Measurements from ENCODE around the gene MBTPS1.

Gene MBTPS1

DNA sequence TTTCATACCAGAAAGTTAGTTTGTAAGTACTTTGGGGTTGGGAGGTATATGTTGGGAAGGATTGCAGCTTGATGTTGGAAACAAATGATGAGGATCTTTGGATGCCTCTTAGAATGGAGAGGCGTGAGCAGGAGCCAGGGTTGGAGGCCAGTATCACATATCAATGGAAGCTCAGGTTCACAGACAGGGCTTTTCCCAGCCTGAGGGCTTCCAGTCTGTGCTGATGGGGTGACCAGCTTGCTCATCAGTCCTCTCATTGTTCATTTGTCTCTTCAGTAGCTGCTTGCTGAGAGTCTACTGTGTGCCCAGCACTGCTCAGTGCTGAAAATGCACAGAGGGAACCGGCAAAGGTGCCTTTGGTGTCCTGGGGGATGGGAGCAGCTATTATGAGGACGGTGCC lies 34.2 kb upstream of the MBTPS1 start:
- H3K27ac ChIP-seq (ENCODE audit: low read depth, low read length) = no peak overlapping the region
- no peaks in the 10 kb centered on the region for H3K9me3 ChIP-seq (ENCODE audit: control insufficient read depth in 1 of 2, low read length in 2 of 2)
- H3K27me3 ChIP-seq (ENCODE audit: control insufficient read depth in 1 of 2, insufficient read depth in 2 of 2, low read length in 2 of 2) = no peaks in the 10 kb centered on the region
- no peaks in the 10 kb centered on the region for H3K4me1 ChIP-seq (ENCODE audit: control insufficient read depth in 1 of 2, insufficient read depth in 2 of 2, low read length in 2 of 2)
- no peaks in the 10 kb centered on the region for H3K36me3 ChIP-seq (ENCODE audit: control insufficient read depth in 1 of 2, insufficient read depth in 2 of 2, low read length in 2 of 2)
- H3K9ac ChIP-seq (ENCODE audit: low read depth in 1 of 2, low read length in 2 of 2) = no peak overlapping the region
- no peak overlapping the region for H3K4me3 ChIP-seq (ENCODE audit: low read depth in 1 of 2, low read length in 2 of 2)

DNA sequence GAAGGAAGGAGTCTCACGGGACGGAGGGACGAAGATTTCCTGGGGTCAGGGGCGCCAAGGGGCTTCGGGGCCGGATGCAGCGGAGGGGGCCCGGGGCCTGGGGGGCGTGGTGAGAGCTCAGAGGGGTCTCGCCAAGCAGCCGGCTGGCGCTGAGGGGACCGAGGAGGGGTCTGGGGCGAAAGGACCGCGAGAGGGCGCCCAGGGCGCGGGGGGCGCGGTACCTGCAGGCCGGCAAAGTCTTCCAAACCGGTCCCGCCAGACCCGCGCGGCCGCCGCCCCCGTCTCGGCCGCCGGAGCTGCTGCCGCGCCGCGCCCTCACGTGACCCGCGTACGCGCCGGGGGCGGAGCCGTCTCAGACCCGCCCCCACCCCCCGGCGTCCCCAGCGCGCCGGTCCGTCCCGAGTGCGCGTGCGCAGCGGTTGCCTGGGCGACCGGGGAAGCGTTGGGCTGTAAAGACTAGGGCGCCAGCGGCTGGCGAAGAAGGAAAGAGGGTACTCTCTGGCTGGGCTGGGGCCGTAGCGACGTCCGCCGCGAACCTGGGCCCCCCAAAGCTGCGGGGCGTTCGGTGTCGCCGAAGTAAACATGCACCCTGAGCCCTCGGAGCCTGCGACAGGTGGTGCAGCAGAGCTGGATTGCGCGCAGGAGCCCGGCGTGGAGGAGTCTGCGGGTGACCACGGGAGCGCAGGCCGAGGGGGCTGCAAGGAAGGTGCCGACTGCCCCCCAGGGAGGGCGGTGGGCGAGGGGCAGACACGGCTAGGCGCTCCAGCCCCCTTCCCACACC lies 28.3 kb upstream of the MBTPS1 start, which contains the start of the genes DNAAF1 and HSDL1:
DNAAF1 (plus strand) TSS at position 450 of the 781 bp plus-strand sequence; CDS start at position 583, 133 bp downstream.
HSDL1 (minus strand) TSS at position 319 of the 781 bp plus-strand sequence. CDS start 13,856 bp downstream, outside the sequence.
- H3K4me1 ChIP-seq (ENCODE audit: control insufficient read depth in 1 of 2, insufficient read depth in 2 of 2, low read length in 2 of 2) = peaks cover 0 to 9% of the 10 kb centered on the region in 2 donors
- H3K9ac ChIP-seq (ENCODE audit: low read depth in 1 of 2, low read length in 2 of 2) = peak within 1 kb of the TSS; percentile 68
- no peak within 1 kb of the TSS for H3K27ac ChIP-seq (ENCODE audit: low read depth, low read length)
- H3K9me3 ChIP-seq (ENCODE audit: control insufficient read depth in 1 of 2, low read length in 2 of 2) = no peaks in the 10 kb centered on the region
- H3K36me3 ChIP-seq (ENCODE audit: control insufficient read depth in 1 of 2, insufficient read depth in 2 of 2, low read length in 2 of 2) = no peaks in the 10 kb centered on the region
- H3K27me3 ChIP-seq (ENCODE audit: control insufficient read depth in 1 of 2, insufficient read depth in 2 of 2, low read length in 2 of 2) = no peaks in the 10 kb centered on the region
- peak within 1 kb of the TSS; percentile 75 to 86 for H3K4me3 ChIP-seq (ENCODE audit: low read depth in 1 of 2, low read length in 2 of 2)

DNA sequence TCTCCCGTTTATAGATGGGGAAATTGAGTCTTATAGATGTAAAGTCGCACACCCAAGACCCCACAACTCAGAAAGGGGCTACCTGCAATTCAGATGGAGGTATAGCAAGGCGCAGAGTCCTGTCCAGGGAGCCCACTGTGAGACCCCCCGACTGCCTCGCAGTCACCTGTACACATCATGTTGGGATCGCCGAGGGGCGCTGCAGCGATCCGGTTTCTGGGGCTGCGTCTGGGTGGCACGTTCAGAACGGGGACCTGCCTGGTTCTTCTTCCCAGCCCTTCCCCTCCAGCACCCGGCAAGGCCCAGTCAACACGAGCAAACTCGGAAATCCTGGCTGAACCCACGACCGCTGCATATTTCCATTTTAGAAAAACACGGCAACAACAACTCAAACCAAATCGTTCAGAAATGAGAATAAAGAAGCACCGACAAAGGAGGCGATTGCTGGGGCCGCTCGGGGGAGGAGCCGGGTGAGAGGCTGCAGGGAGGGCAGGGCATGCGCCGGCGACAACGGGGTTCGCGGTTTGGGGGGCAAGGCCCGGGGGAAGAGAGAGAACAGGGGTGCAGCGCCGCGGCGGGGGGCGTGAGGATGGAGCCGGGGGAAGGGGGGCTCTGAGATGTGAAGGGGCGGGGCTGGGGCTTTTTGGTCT lies 27.6 kb upstream of the MBTPS1 start:
- Histone ChIP-seq H3K27ac (ENCODE audit: low read depth, low read length) (no peak overlapping the region), H3K9me3 (ENCODE audit: control insufficient read depth in 1 of 2, low read length in 2 of 2) (no peaks in the 10 kb centered on the region), H3K27me3 (ENCODE audit: control insufficient read depth in 1 of 2, insufficient read depth in 2 of 2, low read length in 2 of 2) (no peaks in the 10 kb centered on the region), H3K4me1 (ENCODE audit: control insufficient read depth in 1 of 2, insufficient read depth in 2 of 2, low read length in 2 of 2) (peaks cover 0 to 9% of the 10 kb centered on the region in 2 donors), H3K36me3 (ENCODE audit: control insufficient read depth in 1 of 2, insufficient read depth in 2 of 2, low read length in 2 of 2) (no peaks in the 10 kb centered on the region), H3K9ac (ENCODE audit: low read depth in 1 of 2, low read length in 2 of 2) (peak overlapping the region; percentile 68), H3K4me3 (ENCODE audit: low read depth in 1 of 2, low read length in 2 of 2) (peak overlapping the region; percentile 75 to 86)

DNA sequence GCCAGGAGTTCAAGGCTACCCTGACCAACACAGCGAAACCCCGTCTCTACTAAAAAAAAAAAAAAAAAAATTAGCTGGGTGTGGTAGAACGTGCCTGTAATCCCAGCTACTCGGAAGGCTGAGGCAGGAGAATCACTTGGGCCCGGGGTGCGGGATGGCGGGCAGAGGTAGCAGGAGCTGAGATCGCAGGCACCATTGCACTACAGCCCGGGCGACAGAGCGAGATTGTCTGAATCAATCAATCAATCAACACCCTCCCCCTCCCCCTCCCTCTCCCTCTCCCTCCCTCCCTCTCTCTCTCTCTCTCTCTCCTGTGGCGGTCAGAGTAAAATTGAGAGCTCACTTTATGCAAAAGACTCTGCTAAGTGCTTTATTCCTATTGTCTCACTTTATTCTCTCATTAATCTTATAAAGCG lies 27.1 kb upstream of the MBTPS1 start:
- no peaks in the 10 kb centered on the region for H3K9me3 ChIP-seq (ENCODE audit: control insufficient read depth in 1 of 2, low read length in 2 of 2)
- no peaks in the 10 kb centered on the region for H3K27me3 ChIP-seq (ENCODE audit: control insufficient read depth in 1 of 2, insufficient read depth in 2 of 2, low read length in 2 of 2)
- H3K4me1 ChIP-seq (ENCODE audit: control insufficient read depth in 1 of 2, insufficient read depth in 2 of 2, low read length in 2 of 2) = peaks cover 0 to 9% of the 10 kb centered on the region in 2 donors
- peak overlapping the region; percentile 68 for H3K9ac ChIP-seq (ENCODE audit: low read depth in 1 of 2, low read length in 2 of 2)
- H3K36me3 ChIP-seq (ENCODE audit: control insufficient read depth in 1 of 2, insufficient read depth in 2 of 2, low read length in 2 of 2) = no peaks in the 10 kb centered on the region
- no peak overlapping the region for H3K27ac ChIP-seq (ENCODE audit: low read depth, low read length)
- peak overlapping the region; percentile 75 to 86 for H3K4me3 ChIP-seq (ENCODE audit: low read depth in 1 of 2, low read length in 2 of 2)

DNA sequence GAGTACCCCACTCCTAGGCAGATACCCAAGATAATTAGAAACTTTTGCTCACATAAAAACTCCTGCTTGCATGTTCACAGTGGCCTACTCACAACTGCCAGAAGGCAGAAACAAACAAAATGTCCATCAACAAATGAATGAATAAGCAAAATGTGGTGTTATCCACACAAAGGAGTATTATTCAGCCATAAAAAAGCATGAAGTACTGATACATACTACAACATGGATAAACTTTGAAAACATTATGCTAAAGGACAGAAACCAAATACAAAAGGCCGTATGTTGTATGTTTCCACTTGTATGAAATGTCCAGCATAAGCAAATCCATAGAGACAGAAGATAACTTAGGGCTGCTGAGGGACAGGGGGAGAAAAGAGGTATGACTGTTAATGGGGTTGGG lies 26.3 kb upstream of the MBTPS1 start:
- H3K36me3 ChIP-seq (ENCODE audit: control insufficient read depth in 1 of 2, insufficient read depth in 2 of 2, low read length in 2 of 2) = no peaks in the 10 kb centered on the region
- no peak overlapping the region for H3K4me3 ChIP-seq (ENCODE audit: low read depth in 1 of 2, low read length in 2 of 2)
- no peak overlapping the region for H3K9ac ChIP-seq (ENCODE audit: low read depth in 1 of 2, low read length in 2 of 2)
- no peaks in the 10 kb centered on the region for H3K27me3 ChIP-seq (ENCODE audit: control insufficient read depth in 1 of 2, insufficient read depth in 2 of 2, low read length in 2 of 2)
- H3K9me3 ChIP-seq (ENCODE audit: control insufficient read depth in 1 of 2, low read length in 2 of 2) = no peaks in the 10 kb centered on the region
- peaks cover 0 to 9% of the 10 kb centered on the region in 2 donors for H3K4me1 ChIP-seq (ENCODE audit: control insufficient read depth in 1 of 2, insufficient read depth in 2 of 2, low read length in 2 of 2)
- H3K27ac ChIP-seq (ENCODE audit: low read depth, low read length) = no peak overlapping the region

DNA sequence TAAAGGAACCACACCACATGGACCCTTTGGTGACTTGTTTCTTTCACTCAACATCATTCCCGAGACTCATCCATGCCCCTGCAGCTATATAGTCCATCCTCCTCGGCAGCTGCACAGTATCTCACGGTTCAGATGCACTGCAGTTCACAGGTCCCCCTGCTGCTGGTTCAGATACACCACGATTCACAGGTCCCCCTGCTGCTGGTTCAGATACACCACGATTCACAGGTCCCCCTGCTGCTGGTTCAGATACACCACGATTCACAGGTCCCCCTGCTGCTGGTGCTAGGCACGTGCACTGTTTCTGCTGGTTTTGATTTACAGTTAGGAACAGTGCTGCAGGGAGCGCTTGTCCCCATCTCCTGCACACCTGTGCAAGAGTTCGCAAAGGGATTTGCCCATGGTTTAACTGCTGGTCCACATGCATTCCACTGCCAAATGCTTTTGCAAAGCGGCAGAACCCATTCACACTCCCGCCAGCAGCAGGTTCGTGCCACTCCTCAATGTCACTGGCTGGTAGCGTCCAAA lies 24.5 kb upstream of the MBTPS1 start:
- peaks cover 0 to 9% of the 10 kb centered on the region in 2 donors for H3K4me1 ChIP-seq (ENCODE audit: control insufficient read depth in 1 of 2, insufficient read depth in 2 of 2, low read length in 2 of 2)
- no peak overlapping the region for H3K9ac ChIP-seq (ENCODE audit: low read depth in 1 of 2, low read length in 2 of 2)
- H3K36me3 ChIP-seq (ENCODE audit: control insufficient read depth in 1 of 2, insufficient read depth in 2 of 2, low read length in 2 of 2) = no peaks in the 10 kb centered on the region
- H3K27me3 ChIP-seq (ENCODE audit: control insufficient read depth in 1 of 2, insufficient read depth in 2 of 2, low read length in 2 of 2) = no peaks in the 10 kb centered on the region
- H3K9me3 ChIP-seq (ENCODE audit: control insufficient read depth in 1 of 2, low read length in 2 of 2) = no peaks in the 10 kb centered on the region
- no peak overlapping the region for H3K4me3 ChIP-seq (ENCODE audit: low read depth in 1 of 2, low read length in 2 of 2)
- no peak overlapping the region for H3K27ac ChIP-seq (ENCODE audit: low read depth, low read length)

DNA sequence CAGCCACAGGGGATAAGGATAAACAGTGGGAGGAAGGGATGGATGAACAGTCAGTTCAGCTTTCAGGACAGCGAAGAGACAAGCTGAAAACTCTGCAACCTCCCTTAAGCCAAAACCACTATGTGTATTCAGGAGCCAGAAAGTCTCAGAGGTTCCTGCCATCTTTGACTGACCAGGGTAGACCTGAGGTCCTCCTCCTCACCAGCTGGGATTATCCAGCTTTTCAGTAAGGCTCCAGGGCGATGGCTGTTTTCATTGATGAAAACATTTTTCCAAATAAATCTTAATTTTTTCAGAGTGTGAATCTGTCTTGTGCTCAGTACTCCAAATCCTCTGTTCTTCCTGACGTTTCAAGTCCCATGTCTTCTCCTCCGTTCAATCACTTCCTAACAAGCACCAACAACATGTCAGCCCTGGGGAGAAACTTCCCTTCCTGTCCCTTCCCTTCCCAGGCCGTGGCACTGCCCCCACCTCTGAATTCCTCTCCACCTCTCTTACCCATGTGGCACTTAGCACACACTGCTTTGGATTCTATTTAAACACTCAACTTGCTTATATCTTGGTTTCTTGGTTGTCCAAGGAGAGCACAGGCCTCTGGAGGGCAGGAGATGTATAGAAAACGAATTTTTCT lies 23.0 kb upstream of the MBTPS1 start:
- Histone ChIP-seq H3K9ac (ENCODE audit: low read depth in 1 of 2, low read length in 2 of 2) (no peak overlapping the region), H3K27ac (ENCODE audit: low read depth, low read length) (no peak overlapping the region), H3K9me3 (ENCODE audit: control insufficient read depth in 1 of 2, low read length in 2 of 2) (no peaks in the 10 kb centered on the region), H3K27me3 (ENCODE audit: control insufficient read depth in 1 of 2, insufficient read depth in 2 of 2, low read length in 2 of 2) (no peaks in the 10 kb centered on the region), H3K36me3 (ENCODE audit: control insufficient read depth in 1 of 2, insufficient read depth in 2 of 2, low read length in 2 of 2) (no peaks in the 10 kb centered on the region), H3K4me3 (ENCODE audit: low read depth in 1 of 2, low read length in 2 of 2) (no peak overlapping the region), H3K4me1 (ENCODE audit: control insufficient read depth in 1 of 2, insufficient read depth in 2 of 2, low read length in 2 of 2) (peaks cover 0 to 5% of the 10 kb centered on the region in 2 donors)

DNA sequence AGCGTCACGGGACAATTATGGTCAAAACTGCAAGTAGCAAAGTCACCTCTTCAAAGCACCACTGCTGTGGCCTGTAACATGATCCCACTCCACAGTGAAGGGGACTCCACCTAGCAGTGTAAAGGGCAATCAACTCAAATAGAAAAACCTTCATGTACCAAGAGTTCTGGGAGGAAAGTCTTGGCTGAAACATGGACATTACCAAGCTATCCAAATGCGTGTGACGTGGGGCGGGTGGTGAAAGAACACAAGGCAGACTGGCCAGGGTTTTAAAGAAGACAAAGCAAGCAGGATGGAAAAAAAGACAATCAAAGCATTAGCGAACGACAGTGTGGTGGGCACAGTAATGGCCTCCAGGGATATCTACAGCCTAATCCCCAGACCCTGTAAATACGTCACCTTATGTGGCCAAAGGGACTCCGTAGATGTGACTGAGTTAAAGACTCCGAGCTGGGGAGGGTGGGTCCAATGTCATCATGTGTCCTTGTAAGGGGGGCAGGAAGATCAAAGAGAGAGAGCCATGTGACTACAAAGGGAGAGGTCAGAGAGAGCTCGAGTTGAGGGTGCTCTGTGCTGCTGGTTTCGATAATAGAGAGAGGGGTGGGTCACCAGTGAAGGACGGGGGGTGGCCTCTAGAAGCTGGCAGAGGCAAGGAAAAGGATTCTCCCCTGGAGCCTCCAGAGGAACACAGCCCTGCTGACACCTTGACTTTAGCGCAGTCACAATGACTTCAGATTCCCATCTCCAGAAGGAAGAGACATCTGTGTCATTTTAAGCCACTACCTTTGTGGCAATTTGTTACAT lies 22.3 kb upstream of the MBTPS1 start:
- Histone ChIP-seq H3K9me3 (ENCODE audit: control insufficient read depth in 1 of 2, low read length in 2 of 2) (no peaks in the 10 kb centered on the region), H3K9ac (ENCODE audit: low read depth in 1 of 2, low read length in 2 of 2) (no peak overlapping the region), H3K27me3 (ENCODE audit: control insufficient read depth in 1 of 2, insufficient read depth in 2 of 2, low read length in 2 of 2) (no peaks in the 10 kb centered on the region), H3K27ac (ENCODE audit: low read depth, low read length) (no peak overlapping the region), H3K36me3 (ENCODE audit: control insufficient read depth in 1 of 2, insufficient read depth in 2 of 2, low read length in 2 of 2) (no peaks in the 10 kb centered on the region), H3K4me3 (ENCODE audit: low read depth in 1 of 2, low read length in 2 of 2) (no peak overlapping the region), H3K4me1 (ENCODE audit: control insufficient read depth in 1 of 2, insufficient read depth in 2 of 2, low read length in 2 of 2) (peaks cover 0 to 1% of the 10 kb centered on the region in 2 donors)

DNA sequence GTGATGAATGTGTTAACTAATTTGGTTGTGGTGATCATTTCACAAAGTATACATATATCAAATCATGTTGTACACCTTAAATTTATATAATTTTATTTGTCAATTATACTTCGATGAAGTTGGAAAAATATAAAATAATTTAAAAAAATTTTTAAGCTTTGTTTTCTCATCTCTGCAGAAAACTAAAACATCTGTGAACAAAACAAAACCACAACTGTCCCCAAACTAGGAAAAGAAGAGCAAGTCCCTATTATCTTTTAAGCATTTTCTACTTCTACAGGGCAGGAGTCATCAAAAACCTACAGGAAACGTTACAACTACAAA lies 21.7 kb upstream of the MBTPS1 start:
- no peaks in the 10 kb centered on the region for H3K9me3 ChIP-seq (ENCODE audit: control insufficient read depth in 1 of 2, low read length in 2 of 2)
- no peaks in the 10 kb centered on the region for H3K27me3 ChIP-seq (ENCODE audit: control insufficient read depth in 1 of 2, insufficient read depth in 2 of 2, low read length in 2 of 2)
- no peak overlapping the region for H3K4me3 ChIP-seq (ENCODE audit: low read depth in 1 of 2, low read length in 2 of 2)
- H3K4me1 ChIP-seq (ENCODE audit: control insufficient read depth in 1 of 2, insufficient read depth in 2 of 2, low read length in 2 of 2) = no peaks in the 10 kb centered on the region
- H3K36me3 ChIP-seq (ENCODE audit: control insufficient read depth in 1 of 2, insufficient read depth in 2 of 2, low read length in 2 of 2) = no peaks in the 10 kb centered on the region
- no peak overlapping the region for H3K9ac ChIP-seq (ENCODE audit: low read depth in 1 of 2, low read length in 2 of 2)
- no peak overlapping the region for H3K27ac ChIP-seq (ENCODE audit: low read depth, low read length)
